Pancreas (tissue), 10 donors: ENCODE data around the gene ACOT9. TPM values are rescaled to one million over a fixed set of nuclear protein-coding genes. Genes with fewer than 3 reads are reported as not detected.

ENCODE experiments used
- ATAC-seq, 4 donors: fragments of 200-7000 bp; cut with Tn5 transposase; one replicate each; pipeline versions ENCODE4 v1.8.0 to v1.9.1; 2020; ENCODE audit warnings: mild to moderate bottlenecking in 4 of 4, moderate library complexity in 4 of 4
- DNase-seq, 6 donors: peaks; one replicate each; pipeline ENCODE4 v3.0.0-alpha.2; 2020
- FAIRE-seq: peaks from 2 replicates; lab custom pipeline; 2012; peaks lifted over from hg19 to GRCh38; lab: Jason Lieb, UNC
- H3K27ac ChIP-seq, 4 donors: fragments of 200-600 bp; sonication (generic); 1 replicate in 3 of 4; 2 replicates in 1 of 4; pipeline versions ENCODE4 v1.5.0 to v1.8.0; 2020
- H3K27me3 ChIP-seq, 4 donors: fragments of 200-600 bp; one replicate each; pipeline ENCODE4 v1.8.0; 2021
- H3K36me3 ChIP-seq, 3 donors: fragments of 200-600 bp; sonication (generic) in 1 of 3; one replicate each; pipeline versions ENCODE4 v1.5.0 to v1.8.0; 2020 to 2021
- H3K4me1 ChIP-seq, 3 donors: fragments of 200-600 bp; one replicate each; pipeline ENCODE4 v1.8.0; 2021
- H3K4me3 ChIP-seq, 4 donors: fragments of 200-600 bp; sonication (generic) in 2 of 4; one replicate each; pipeline versions ENCODE4 v1.5.0 to v1.8.0; 2020 to 2021
- H3K9me3 ChIP-seq, 4 donors: fragments of 200-600 bp; one replicate each; pipeline ENCODE4 v1.8.0; 2021
- CTCF ChIP-seq, 4 donors: fragments of 200-600 bp; sonication (generic) in 3 of 4; IDR thresholded peaks; one replicate each; pipeline versions ENCODE4 v1.5.0 to v1.8.0; 2021; ENCODE audit warnings: antibody characterized with exemption in 4 of 4
- WGBS, 2 donors: extraction: QIAGEN DNeasy Blood & Tissue Kit; methylation state at CpG; one replicate each; pipeline ENCODE4 v1.1.7; 2013; 5-methylcytosine and 5-hydroxymethylcytosine counted together
- intact Hi-C, 3 donors: fragments of 100-400 bp; cut with DNase I; formaldehyde crosslinking; loops; one replicate each; pipeline versions ENCODE4 v1.11.1 to v1.14.2; 2022
- polyA plus RNA-seq, 2 donors: library from polyadenylated mRNA; stranded (reverse); fragments of 200-250 nt; gene quantifications; one replicate each; pipeline ENCODE4 v1.2.3, GENCODE V29; 2013
- total RNA-seq, 6 donors: library from RNA; stranded (reverse); fragmentation: NEBNext Ultra II Directional in 4 of 6; extraction: Animal tissue kit (Norgen Biotek cat#: 25700) in 4 of 6; gene quantifications; one replicate each; pipeline versions ENCODE4 v1.2.1 to v1.2.4, GENCODE V29; 2021 to 2023
- donor health status: healthy with polysubstance abuse.
- donor health status: DM: no; HTN: no; CAD: no; lungs with moderate emphysema.
- donor health status: DM: no; HTN: no; CAD: no.
- donor health status: control.
- donor health status: control.
- donor health status: Bipolar disorder and iron deficiency.
- donor health status: DM: yes; HTN: yes; CAD: no.
- donor health status: DM: no; HTN: no; CAD: no.
- donor health status: DM: no; HTN: no; CAD: no.
- donor health status: DM: yes; HTN: yes; CAD: no.

ACOT9 gene
- total and polyA plus RNA-seq, 8 donors, result 7.0 to 26.8 (median 13.4) TPM

GRCh38 chrX:23726191-23726590, 16.9 kb downstream of the ACOT9 start:
- TF ChIP-seq CTCF (IDR thresholded peaks at IDR 0.05), result no peak
- Histone ChIP-seq H3K27ac (no peak overlapping the region), H3K9me3 (no peaks in the 10 kb centered on the region), H3K4me1 (no peaks in the 10 kb centered on the region), H3K36me3 (no peaks in the 10 kb centered on the region), H3K4me3 (no peak overlapping the region), H3K27me3 (no peaks in the 10 kb centered on the region)
- DNase-seq (no peak), ATAC-seq (no peak), FAIRE-seq (no peak)
- 74 to 78% methylated on average over 6 of the region's 6 CpGs for WGBS, 2 donors
- intact Hi-C loops, result no loop called here

GRCh38 chrX:23720117-23720677, 22.9 kb downstream of the ACOT9 start:
- intact Hi-C loops, result no loop called here
- WGBS, 2 donors, result 83 to 85% methylated on average over 8 of the region's 8 CpGs
- Histone ChIP-seq H3K27ac (no peak overlapping the region), H3K9me3 (no peaks in the 10 kb centered on the region), H3K4me1 (no peaks in the 10 kb centered on the region), H3K27me3 (no peaks in the 10 kb centered on the region), H3K36me3 (no peaks in the 10 kb centered on the region), H3K4me3 (no peak overlapping the region)
- ATAC-seq, result no peak
- no peak for FAIRE-seq
- DNase-seq, result no peak
- no peak for TF ChIP-seq CTCF (IDR thresholded peaks at IDR 0.05)

GRCh38 chrX:23705235-23705634, 37.8 kb downstream of the ACOT9 start:
- no peak for DNase-seq
- 76 to 95% methylated on average over 5 of the region's 5 CpGs for WGBS, 2 donors
- Histone ChIP-seq H3K4me3 (no peak overlapping the region), H3K27ac (no peak overlapping the region), H3K27me3 (no peaks in the 10 kb centered on the region), H3K36me3 (no peaks in the 10 kb centered on the region), H3K4me1 (no peaks in the 10 kb centered on the region), H3K9me3 (no peaks in the 10 kb centered on the region)
- no peak for ATAC-seq
- intact Hi-C loops, result no loop called here
- no peak for TF ChIP-seq CTCF (IDR thresholded peaks at IDR 0.05)
- no peak for FAIRE-seq

- ATAC-seq (no peak), DNase-seq (no peak), FAIRE-seq (no peak)
- no peak overlapping the region for H3K4me3 ChIP-seq
- H3K27ac ChIP-seq, result no peak overlapping the region
- TF ChIP-seq CTCF (IDR thresholded peaks at IDR 0.05), result no peak
- no peaks in the 10 kb centered on the region for H3K27me3 ChIP-seq
- 77 to 95% methylated on average over 5 of the region's 5 CpGs for WGBS, 2 donors
- no peaks in the 10 kb centered on the region for H3K9me3 ChIP-seq
- intact Hi-C loops, result no loop called here
- H3K4me1 ChIP-seq, result no peaks in the 10 kb centered on the region
- no peaks in the 10 kb centered on the region for H3K36me3 ChIP-seq
Observed at GRCh38 chrX:23704673-23705206, 38.3 kb downstream of the ACOT9 start.

GRCh38 chrX:23699636-23700194, 43.4 kb downstream of the ACOT9 start:
- FAIRE-seq, result no peak
- Histone ChIP-seq H3K36me3 (no peaks in the 10 kb centered on the region), H3K27me3 (no peaks in the 10 kb centered on the region), H3K4me3 (no peak overlapping the region), H3K4me1 (no peaks in the 10 kb centered on the region), H3K27ac (no peak overlapping the region), H3K9me3 (no peaks in the 10 kb centered on the region)
- intact Hi-C loops, result loop anchor here in 1 of 3 donors (5.0 kb wide), 1 partner anchor 208 kb away; the partner anchor contains the start of genes APOO and CXorf58
- TF ChIP-seq CTCF (IDR thresholded peaks at IDR 0.05), result no peak
- ATAC-seq, result no peak
- DNase-seq, result no peak
- 60 to 65% methylated on average over 16 of the region's 16 CpGs for WGBS, 2 donors
